Keratinocyte (primary cell): ENCODE measurements around the gene CIT.

Source experiments
- EZH2 ChIP-seq: IDR thresholded peaks from one replicate; pipeline ENCODE4 v1.6.1; 2012; ENCODE audit warnings: inconsistent platforms, mild to moderate bottlenecking, low read length, moderate library complexity
- TF ChIP-seq, protein P1 (sequence below), 3 experiments: IDR thresholded peaks in 1 of 3; conservative IDR thresholded peaks in 1 of 3; optimal IDR thresholded peaks in 1 of 3; 2 replicates in 2 of 3; 3 replicates in 1 of 3; pipeline versions ENCODE3 to v1.5.1; 2011; ENCODE audit warnings: low read length in 3 of 3, mild to moderate bottlenecking in 3 of 3, moderate library complexity in 2 of 3, control low read depth in 1 of 3, inconsistent platforms in 1 of 3; ENCODE audit not compliant: insufficient read depth in 2 of 3; ENCODE audit errors: extremely low read depth in 1 of 3

DNA sequence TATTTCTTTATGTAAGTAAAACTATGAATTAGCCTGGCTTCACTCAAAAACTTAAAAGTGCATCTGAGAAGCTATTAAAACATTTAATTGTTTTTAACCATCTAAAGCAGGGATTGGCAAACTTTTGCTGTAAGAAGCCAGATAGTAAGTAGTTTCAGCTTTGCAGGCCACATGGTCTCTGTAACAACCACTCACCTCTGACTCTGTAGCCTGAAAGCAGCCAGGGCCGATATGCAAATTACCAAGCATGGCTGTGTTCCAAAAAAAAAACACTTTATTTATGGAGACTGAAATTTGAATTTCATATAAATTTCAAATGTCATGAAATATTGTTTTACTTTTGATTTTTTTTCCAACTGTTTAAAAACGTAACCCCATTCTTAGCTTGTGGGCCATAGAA lies 95.3 kb downstream of the CIT start:
- TF ChIP-seq, protein P1, sequence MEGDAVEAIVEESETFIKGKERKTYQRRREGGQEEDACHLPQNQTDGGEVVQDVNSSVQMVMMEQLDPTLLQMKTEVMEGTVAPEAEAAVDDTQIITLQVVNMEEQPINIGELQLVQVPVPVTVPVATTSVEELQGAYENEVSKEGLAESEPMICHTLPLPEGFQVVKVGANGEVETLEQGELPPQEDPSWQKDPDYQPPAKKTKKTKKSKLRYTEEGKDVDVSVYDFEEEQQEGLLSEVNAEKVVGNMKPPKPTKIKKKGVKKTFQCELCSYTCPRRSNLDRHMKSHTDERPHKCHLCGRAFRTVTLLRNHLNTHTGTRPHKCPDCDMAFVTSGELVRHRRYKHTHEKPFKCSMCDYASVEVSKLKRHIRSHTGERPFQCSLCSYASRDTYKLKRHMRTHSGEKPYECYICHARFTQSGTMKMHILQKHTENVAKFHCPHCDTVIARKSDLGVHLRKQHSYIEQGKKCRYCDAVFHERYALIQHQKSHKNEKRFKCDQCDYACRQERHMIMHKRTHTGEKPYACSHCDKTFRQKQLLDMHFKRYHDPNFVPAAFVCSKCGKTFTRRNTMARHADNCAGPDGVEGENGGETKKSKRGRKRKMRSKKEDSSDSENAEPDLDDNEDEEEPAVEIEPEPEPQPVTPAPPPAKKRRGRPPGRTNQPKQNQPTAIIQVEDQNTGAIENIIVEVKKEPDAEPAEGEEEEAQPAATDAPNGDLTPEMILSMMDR (optimal IDR thresholded peaks at IDR 0.05 in 1 of 3, IDR thresholded peaks at IDR 0.05 in 1 of 3, conservative IDR thresholded peaks at IDR 0.05 in 1 of 3; ENCODE audit: extremely low read depth in 1 of 3, insufficient read depth in 2 of 3, low read length in 3 of 3), result no peak
- TF ChIP-seq EZH2, result no peak
